NCI-H2081 treated with DMSO at 0.1 percent for 48 hours (cell line): ENCODE results near the gene SLC16A2.
"Not testable (repeated sequence)": the region's sequence is repeated elsewhere in the genome, so short reads cannot be mapped to it uniquely, and the experiment has no call there.

Experiments
- DNase-seq: peaks from one replicate; lab custom pipeline; 2025; lab: John Stamatoyannopoulos, UW

SLC16A2 gene

DNA sequence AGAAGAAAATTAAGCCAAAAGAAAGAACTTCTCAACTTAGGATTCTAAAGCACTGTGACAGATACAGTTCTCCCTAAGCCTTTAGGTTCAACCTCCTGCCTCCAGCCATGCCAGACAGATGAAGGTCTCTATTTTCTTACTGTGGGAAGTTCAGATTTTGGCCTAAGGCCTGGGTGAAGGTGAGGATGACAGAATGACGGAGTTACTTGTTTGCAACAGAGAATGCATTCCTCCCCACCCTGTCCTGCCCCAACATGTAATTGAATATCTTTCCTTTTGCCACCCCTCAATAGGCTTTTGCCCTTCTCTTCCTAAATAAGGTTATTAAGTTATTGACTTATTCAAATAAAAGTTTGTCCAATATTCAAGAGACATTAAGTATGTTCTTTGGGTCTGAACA is 25.6 kb downstream of the SLC16A2 start:
- no peak for DNase-seq

DNA sequence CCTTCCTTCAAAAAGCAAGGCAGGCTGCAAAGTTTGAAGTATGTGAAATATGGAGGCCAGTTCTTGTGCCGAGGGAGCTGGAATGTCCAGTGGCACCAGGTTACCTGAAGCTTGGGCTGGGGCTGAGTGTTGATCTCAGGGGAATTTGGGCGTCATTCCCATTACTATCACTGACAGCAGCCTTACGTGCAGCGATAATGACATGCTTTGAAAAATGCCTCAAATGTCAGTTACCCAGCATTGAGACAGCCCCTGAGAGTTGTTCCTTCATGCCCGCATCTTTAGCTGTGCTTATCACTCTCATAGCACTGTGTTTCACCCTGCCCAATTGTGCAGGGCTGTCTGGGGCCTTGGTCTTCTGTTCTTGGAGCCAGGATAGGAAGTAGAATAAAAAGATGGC is 27.4 kb downstream of the SLC16A2 start:
- DNase-seq = no peak

DNA sequence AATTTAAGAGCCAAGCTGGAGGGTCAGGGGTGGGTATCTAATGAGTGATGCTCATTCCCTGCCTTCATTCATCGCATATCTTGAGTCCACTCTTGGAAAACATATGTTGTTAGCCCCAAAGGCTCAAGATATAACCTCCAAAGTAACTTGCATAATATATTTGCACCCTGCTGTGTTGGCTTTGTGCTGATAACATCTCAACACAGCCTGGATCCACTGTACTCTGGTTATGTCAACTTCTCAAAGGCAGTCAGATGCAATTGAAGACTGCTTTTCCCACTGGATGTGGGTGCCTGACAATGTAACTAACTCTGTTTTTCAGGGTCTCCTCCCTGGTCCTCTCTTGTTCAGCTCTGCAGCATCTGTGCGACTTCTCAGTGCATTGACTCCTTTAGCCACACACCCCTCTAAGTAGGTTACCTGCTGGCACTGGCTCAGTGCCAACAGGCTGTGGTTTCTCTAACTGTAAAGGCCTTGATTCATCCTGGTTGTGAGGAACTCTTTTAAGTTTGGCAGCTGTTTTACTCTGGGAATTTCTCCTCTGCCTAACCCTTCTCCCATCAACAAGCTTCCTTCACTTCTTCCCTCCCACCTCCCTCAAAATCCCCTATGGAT is 28.1 kb downstream of the SLC16A2 start:
- no peak for DNase-seq

DNA sequence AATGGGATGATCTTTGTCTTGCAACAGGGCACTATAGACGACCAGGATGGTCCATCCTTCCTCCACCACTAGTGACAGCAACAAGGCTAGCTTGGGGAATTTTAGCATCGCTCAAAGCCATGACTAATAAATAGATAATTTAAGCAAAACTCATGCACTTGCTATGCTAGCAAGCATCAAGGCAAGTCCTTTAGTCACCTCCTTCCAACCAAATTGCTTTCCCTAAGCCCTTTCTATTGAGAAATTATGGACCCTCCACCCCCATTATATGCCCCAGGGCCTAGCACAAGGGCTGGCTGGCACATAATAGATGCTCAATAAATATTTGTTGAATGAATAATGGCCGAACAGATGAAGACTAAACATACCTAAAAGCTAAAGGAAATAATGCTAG is 28.6 kb downstream of the SLC16A2 start:
- no peak for DNase-seq

DNA sequence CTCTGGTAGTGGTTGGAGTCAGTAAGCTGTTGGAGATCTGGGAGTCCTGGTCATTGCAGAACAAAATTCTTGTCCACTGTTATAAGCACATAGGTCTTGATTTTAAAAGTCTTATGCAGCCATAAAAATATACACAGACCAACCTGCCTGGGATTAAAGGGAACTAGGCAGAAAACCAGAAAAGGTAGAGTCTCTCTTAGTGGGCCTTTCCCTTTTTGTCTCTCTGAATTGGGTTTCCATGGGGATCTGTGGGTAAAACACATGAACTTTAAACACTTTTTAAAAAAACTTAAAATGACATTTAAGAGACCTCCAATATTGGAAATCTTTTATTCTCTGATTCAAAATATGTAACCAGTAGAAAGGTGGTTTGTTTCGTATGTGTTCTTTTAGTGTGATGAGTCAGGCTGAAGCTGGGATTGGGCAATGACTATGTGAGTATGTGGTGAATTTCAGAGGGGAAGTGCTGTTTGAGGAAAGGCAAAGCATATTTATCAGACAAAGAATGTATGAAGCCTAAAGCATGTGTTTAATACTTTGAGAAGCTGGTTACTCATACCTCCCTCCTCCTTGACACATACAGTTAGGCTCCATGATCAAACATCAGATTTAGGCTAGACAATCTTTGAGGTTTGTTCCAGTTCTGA is 29.6 kb downstream of the SLC16A2 start:
- no peak for DNase-seq

DNA sequence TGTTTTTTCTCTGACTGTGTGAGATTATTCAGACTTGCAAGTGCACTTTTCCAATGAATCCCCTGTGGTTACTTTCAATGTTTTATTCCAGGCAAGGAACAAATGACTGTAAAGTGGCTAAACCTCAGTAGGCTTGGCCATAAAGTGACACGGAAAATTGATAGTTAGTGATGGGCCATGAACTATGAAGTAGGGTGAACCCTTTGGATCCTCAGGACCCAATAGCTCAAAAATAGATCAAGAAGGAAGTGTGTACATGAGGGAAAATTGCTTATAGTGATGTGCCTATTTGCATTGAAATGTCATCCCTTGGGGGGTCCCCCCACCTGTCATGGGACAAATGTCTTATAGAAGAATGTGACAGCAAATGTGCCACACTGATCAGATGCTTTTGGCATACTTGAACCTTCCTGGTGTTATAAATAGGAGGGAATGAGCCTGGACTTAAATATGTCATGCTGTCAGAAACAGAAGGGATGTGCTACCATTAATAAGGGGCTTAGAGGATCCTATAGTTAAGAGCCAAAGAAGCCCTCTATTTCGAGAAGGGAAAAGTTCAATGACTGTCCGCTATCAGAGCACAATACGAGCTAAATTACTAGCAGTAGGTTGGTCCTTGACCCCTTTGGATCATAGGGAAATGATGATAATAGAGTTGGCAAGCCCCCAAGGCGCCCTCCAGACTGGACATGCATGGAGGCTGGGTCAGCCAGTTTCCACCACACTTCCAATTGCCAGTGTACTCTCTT is 30.3 kb downstream of the SLC16A2 start:
- no peak for DNase-seq

DNA sequence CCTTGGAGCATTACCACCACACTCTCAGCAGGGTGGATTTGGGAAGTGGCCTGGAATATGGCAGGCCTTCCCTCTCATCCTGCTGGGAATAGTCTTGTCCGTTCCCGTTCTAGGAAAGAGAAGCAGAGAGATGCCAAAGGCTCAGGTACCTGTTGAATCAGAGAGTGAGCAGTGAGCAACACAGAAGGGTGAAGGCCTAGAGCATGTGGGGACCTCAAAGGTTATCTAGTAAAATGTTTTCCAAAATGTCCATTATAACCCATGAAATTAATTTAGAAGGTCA is 30.8 kb downstream of the SLC16A2 start:
- DNase-seq = no peak

DNA sequence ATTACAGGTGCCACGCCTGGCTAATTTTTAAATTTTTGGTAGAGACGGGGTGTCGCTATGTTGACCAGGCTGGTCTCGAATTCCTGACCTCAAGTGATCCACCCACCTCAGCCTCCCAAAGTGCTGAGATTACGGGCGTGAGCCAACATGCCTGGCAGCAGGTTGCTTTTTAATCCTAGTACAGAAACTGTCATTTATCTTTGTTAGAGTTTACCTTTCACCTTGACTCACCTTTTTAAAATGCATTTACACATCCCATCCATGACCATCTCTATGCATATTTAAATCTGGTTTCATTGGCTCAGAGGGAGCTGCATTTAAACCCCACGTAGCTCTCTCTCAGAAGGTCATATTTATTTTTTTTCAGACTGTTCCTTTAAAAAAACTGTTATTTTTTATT is 31.9 kb downstream of the SLC16A2 start:
- no peak for DNase-seq

DNA sequence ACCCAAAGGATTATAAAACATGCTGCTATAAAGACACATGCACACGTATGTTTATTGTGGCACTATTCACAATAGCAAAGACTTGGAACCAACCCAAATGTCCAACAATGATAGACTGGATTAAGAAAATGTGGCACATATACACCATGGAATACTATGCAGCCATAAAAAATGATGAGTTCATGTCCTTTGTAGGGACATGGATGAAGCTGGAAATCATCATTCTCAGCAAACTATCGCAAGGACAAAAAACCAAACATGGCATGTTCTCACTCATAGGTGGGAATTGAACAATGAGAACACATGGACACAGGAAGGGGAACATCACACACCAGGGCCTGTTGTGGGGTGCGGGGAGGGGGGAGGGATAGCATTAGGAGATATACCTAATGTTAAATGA is 32.9 kb downstream of the SLC16A2 start:
- not testable (repeated sequence) for DNase-seq

DNA sequence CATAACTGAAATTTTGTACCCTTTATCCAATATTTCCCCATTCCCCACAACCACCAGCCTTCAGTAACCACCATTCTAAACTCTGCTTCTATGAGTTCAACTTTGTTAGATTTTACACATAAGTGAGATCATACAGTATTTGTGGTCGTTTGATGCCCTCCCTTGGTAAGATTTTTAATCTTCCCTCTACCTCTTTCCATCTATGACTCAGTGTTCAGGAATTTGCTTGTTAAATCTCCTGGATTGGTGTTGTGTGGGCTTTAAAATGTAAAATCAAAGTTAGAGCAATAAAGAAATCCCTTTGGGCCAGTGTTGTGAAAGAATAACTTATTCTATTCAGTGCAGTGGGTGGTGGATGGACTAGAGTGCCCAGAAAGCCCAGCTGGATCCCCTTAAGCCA is 37.4 kb downstream of the SLC16A2 start:
- no peak for DNase-seq

DNA sequence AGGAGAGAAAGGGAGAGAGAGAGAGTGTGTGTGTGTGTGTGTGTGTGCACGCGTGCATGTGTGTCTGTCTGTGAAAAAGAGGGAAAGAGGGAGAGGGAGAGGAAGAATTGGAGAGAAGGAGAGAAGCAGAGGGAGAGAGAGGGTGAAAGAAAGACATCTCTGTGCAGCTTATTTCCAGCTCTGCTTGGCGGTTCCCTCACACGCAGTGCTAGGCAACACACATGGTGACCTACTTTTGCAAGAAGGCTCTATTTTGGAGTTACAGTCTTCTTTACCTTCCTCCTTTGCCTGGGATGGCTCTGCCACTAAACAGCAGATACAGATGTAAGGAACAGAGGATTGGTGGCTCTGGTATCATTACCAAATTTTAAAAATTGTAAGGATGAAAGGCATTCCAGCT is 40.1 kb downstream of the SLC16A2 start:
- no peak for DNase-seq

DNA sequence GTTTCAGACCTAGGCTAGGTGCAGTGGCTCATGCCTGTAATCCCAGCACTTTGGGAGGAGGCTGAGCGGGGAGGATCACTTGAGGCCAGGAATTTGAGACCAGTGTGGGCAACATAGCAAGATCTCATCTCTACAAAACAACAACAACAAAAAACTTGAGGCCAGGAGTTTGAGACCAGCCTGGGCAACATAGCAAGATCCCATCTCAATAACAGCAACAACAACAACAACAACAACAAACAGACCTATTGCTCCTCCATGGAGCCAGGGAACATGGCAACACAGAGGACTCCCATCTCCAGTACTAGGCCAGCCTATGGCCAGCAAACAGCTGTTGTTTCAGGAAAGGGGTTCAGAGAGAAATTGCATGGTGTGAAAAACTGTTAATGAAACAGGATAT is 43.4 kb downstream of the SLC16A2 start:
- DNase-seq = no peak

DNA sequence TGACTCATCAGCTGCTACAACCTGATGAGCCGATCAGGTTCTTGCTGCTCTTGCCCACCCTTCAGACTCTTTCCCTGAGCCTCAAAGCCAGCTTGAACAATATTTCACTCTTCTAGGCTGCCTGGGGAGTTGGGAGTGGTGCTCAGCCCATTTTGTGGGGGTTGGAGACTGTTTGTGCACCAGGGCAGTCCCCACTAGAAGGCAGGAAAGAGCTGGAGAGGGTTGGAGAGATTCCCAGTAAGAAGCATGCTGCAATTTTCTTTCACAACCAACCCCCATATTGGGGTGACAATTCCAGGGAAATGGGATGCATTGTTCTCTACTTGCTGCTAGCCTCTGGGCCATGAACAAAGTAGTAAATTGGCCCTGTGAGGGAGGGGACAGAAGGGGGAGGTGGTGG is 44.1 kb downstream of the SLC16A2 start:
- DNase-seq = no peak

DNA sequence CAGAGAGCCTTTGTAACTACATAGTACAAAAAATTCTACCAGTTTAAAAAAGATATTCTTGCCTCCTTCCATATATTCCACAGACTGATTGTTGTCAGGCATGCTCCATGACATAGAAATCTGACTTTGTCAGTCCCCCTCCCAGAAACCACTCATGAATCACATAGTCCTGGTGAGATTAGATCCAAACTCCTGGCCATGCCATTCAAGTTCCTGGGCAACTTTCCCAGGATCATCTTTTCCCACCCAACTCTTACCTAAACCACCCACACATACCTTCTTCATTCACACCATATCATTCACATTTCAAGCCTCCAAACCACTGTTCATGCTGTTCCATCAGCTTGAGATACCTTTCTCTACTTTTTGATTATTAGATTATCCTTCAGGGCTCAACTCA is 46.4 kb downstream of the SLC16A2 start:
- DNase-seq = no peak

DNA sequence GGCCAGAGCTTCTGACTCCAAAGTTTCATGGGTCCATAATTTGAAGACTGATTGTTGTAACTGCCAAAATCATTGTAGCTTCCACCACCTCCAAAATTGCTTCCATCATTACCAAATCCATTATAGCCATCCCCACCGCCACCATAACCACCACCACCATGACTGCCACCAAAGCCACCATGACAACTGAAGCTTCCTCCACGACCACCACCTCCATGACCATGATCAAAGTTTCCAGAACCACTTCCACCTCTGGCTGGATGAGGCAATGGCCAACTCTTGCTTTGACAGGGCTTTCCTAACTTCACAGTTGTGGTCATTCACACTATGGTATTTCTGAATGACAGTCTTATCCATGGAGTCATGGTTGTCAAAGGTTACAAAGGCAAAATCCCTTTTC is 51.8 kb downstream of the SLC16A2 start:
- not testable (repeated sequence) for DNase-seq

DNA sequence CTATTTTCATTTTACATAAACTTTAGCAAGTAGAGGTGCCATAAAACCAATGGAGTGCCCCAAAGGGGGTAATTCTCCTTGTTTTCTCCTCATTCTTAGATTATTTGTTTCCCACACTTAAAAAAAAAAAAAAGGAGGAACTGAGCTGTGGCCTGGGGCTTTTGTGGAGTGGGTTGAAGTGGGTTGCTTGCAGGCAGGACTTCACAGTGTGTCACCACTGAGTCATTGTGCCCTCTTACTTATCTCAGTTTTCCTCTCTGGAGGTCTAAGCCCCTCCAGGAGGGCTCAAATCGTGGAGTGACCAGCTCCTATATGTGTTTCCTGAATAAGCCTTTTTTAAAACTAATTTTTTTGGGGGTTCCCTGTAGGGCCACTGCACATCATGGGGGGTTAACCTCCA is 69.0 kb downstream of the SLC16A2 start:
- DNase-seq = no peak

DNA sequence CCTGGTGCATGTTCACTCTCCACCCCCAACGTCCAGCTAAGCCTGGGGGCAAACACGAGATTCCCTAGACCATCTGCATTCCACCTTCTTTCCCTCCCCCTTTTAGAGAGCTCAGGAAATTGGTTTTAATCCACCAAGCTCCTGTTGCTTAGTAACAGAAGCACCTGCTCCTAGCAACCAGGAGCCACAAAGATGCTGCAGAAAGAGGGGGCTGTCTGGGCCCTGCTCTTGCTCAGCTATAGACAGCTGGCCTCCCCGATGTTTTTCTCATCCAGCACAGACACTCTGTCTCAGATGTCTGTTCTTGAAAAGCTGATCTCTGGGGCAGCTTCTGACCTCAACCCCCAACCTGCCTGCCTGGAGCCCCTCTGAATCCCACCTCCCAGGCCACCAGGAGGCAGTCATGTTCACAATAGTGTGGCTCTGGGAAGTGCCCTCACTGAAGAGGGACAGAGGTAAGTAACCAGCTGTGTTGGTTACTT is 71.5 kb downstream of the SLC16A2 start:
- no peak for DNase-seq

DNA sequence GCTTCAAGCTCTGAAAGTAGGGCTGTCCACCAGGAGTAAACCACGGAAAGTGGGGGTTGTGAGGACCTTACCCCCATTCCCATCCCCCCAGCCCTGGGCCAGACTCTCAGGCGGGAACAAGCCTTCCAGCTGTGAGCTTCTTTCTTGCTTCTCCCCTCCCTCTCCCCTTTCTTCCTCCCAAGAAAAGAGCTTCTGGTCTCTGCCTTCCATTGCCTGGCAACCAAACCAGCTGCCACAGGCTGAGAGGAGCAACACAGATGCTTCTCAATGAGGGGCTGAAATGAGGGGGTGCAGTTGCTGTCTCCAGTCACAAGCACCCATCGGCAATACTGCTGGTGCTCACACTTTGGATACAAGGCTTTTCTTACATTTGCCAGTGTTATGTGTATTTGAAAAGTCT is 72.5 kb downstream of the SLC16A2 start:
- no peak for DNase-seq

DNA sequence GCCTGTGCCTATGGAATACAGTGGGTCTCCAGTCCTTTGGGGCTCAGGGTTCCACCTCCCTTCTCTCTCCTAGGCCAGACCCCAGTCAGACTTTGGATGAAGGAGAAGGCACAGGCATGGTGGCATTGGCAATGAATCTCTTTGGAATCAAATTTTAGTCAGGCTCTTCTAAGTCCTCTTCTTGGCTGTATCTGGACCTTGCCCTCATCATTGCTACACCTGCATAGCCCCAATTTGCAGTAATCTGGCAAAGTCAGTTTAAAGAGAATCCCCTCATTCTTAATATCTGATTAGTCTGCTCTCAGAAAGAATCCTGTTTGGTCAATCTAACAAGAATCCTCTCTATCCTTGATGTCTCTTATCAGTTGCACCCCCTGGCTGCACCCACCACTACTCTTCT is 77.6 kb downstream of the SLC16A2 start:
- DNase-seq = no peak

DNA sequence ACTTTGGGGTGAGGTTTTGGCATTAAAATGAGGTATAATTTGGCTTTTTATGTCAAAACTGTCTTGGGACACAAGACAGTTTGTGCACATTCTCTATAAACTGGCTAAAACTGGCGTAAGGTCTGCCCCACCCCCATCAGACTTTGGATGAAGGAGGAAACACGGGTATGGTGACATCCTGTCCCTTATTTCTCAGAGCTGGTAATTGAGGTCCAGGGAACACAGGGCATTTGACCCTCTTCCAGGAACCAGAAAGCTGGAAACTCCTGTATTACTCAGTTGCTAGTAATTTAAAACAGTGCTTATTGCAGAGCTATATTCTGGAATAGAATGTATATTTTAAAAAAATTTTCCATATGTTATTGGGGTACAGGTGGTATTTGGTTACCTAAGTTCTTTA is 78.8 kb downstream of the SLC16A2 start:
- DNase-seq = no peak

DNA sequence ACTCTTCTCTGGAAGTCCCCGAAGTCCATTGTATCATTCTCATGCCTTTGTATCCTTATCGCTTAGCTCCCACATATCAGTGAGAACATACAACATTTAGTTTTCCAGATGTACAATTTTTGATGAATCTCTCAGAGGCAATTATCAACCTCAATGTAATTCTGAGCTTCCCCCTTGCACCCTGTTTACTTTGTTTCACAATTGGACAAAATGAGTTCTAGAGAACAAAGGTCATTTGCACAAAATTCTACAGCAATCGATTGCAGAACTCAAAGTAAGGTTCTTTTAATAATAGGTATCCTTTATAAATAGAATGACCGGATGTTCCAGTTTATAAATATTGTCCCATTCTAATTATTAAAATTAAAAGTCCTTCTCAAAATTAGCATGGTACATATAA is 79.3 kb downstream of the SLC16A2 start:
- DNase-seq = no peak

DNA sequence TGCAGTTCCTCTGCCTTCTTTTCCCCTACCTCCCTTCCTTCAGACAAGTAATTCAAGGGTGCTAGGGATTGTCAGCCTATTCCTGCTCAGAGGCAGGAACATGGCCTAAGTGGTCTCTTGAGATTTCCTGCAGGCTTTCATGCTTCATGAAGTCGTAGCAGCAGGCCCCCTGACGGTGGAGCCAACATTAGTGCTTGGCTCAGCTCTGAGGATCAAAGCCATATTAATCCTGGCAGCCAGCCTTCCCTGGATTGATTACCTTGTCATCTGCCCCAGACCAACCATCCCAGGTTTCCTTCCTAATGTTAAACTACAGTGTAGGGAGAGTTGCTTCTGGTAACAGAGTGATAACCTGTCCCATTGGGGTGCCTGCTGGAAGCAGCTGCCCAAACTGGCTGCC is 84.1 kb downstream of the SLC16A2 start:
- DNase-seq = no peak

DNA sequence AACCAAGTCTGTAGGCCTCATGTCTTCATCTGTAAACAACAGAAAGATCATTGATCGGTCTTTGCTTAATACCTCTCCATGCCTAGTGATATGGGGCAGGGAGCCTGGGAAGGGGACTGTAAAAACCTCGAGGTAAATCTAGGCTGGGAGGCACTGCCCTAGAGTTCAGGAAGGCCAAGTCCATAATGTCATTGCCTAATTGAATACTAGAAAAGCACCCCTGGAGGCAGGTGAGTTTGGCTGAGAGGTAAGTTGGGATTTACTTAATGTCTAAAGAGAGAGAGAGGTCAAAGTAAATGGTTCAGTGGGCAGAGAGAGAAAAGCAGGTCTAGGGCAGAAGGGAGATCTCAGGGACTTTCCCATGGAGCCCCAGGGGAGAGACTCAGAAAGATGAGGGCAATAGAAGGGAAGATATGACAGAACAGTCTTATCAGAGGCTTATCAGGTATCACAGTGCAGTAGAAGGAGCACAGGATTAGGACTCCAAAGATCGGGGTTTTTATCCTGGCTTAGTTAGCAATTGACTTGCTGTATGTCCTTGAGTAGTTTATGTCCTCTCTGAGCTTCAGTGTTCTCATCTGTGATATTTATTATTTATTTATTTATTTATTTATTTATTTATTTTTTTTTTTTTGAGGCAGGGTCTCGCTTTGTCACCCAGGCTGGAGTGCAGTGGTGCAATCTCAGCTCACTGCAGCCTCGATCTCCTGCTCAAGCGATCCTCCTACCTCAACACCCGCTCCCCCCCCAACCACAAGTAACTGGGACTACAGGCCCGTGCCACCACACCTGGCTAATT is 85.2 kb downstream of the SLC16A2 start:
- no peak for DNase-seq
